ENCODE results near the gene EHMT1. TPM values are rescaled to one million over a fixed set of nuclear protein-coding genes. Genes with fewer than 3 reads are reported as not detected.
"Not testable (repeated sequence)": the region's sequence is repeated elsewhere in the genome, so short reads cannot be mapped to it uniquely, and the experiment has no call there.

EHMT1 gene
- total RNA-seq, 1 donor: 31.4 TPM

DNA sequence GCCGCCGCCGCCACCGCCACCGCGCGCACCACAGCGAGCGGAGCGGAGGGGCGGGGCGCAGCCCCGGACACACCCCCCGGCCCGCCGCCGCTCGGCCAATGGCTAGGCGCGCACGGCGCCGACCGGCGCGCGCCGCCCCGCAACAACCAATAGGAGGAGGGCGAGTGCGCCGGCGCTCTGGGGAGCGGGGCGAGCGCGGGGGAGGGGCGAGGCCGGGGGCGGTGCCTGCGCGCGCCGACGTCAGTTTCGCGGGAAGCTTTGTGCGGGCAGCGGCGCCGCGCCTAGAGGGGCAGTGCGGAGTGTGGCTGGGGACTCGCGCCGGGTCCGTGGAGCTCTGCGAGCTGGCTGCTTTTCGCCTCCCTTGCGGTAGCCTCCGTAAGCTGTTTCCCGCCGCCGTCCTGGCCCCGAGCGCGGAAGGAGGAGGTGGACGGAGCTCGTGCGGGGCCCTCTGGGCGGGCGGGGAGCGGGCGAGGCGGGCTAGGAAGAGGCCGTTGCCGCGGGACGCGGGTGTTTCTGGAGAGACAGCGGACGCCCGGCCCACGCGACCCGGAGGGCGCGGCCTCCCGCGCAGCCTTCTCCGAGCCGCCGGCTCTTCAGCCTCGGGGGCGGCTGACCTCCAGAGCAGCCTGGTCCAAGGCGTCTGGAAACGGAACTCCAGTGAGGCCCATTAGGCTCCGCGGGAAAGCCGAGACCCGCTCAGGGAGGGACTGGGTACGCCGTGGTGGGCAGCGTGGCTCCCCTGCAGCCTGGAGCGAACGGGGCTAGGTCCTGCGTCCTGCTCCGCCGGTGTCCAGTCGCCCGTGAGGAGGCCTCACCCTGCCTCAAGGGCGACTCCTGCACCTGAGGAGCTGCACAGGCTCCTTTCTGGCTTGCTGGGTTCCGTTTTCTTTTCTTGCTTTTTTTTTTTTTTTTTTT, 28.1 kb upstream of the EHMT1 start, which contains the start of gene ZMYND19:
ZMYND19 (minus strand) TSS at position 44 of the 915 bp plus-strand sequence. CDS start 249 bp downstream, outside the sequence.
- peak within 1 kb of the TSS; percentile 82 for H3K4me3 ChIP-seq (ENCODE audit: low read depth, low read length)
- peak; percentile 76 for DNase-seq (ENCODE audit: low read depth)
- TF ChIP-seq CTCF (IDR thresholded peaks at IDR 0.05; ENCODE audit: insufficient read depth, low read length): peak; percentile 11

GRCh38 chr9:137592767-137593166, 26.0 kb upstream of the EHMT1 start:
- DNase-seq (ENCODE audit: low read depth): no peak
- no peak overlapping the region for H3K4me3 ChIP-seq (ENCODE audit: low read depth, low read length)
- no peak for TF ChIP-seq CTCF (IDR thresholded peaks at IDR 0.05; ENCODE audit: insufficient read depth, low read length)

- DNase-seq (ENCODE audit: low read depth): no peak
- TF ChIP-seq CTCF (IDR thresholded peaks at IDR 0.05; ENCODE audit: insufficient read depth, low read length): no peak
- no peak overlapping the region for H3K4me3 ChIP-seq (ENCODE audit: low read depth, low read length)
Observed at GRCh38 chr9:137593176-137593575, 25.6 kb upstream of the EHMT1 start.

GRCh38 chr9:137596577-137596976, 22.2 kb upstream of the EHMT1 start:
- not testable (repeated sequence) for H3K4me3 ChIP-seq (ENCODE audit: low read depth, low read length); DNase-seq (ENCODE audit: low read depth)

DNA sequence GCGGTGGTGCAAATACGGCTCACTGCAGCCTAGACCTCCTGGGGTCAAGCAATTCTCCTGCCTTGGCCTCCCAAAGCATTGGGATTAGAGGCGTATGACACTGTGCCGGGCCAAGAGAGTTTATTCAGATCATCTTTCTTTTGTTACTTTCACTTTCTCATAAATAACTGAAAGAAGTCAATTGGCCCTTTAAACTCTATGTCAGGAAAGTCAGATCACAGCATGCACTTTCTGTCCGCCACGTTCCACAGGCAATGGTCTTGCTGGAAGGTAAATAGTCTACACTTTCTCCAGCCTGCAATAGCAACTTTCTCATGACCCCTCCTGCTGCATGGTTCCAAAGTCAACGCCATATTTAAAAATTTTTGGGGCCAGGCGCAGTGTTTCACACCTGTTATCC, 19.9 kb upstream of the EHMT1 start:
- H3K4me3 ChIP-seq (ENCODE audit: low read depth, low read length): no peak overlapping the region
- TF ChIP-seq CTCF (IDR thresholded peaks at IDR 0.05; ENCODE audit: insufficient read depth, low read length): no peak
- no peak for DNase-seq (ENCODE audit: low read depth)

- TF ChIP-seq CTCF (IDR thresholded peaks at IDR 0.05; ENCODE audit: insufficient read depth, low read length): peak; percentile 2
- no peak for DNase-seq (ENCODE audit: low read depth)
- H3K4me3 ChIP-seq (ENCODE audit: low read depth, low read length): no peak overlapping the region
Observed at GRCh38 chr9:137602661-137603060, 16.1 kb upstream of the EHMT1 start.

- DNase-seq (ENCODE audit: low read depth): no peak
- TF ChIP-seq CTCF (IDR thresholded peaks at IDR 0.05; ENCODE audit: insufficient read depth, low read length): no peak
- H3K4me3 ChIP-seq (ENCODE audit: low read depth, low read length): no peak overlapping the region
Observed at GRCh38 chr9:137603879-137604278, 14.9 kb upstream of the EHMT1 start.

Measured in fibroblast of the aortic adventitia (primary cell).